Peyer's patch (tissue), 4 donors: ENCODE results near the gene DUS2.

ENCODE experiments used
- POLR2A ChIP-seq, 2 donors: fragments of 450-650 bp; IDR thresholded peaks; one replicate each; pipeline ENCODE4 v1.5.1; 2017; ENCODE audit warnings: antibody characterized with exemption in 2 of 2, mild to moderate bottlenecking in 2 of 2, moderate library complexity in 2 of 2
- TF ChIP-seq, protein P1 (sequence below), 6 experiments: fragments of 450-650 bp in 4 of 6; fragments of 200-600 bp in 2 of 6; sonication (generic) in 1 of 6; IDR thresholded peaks; one replicate each; pipeline ENCODE4 v1.5.1; 2017 to 2019; ENCODE audit warnings: antibody characterized with exemption in 6 of 6, mild to moderate bottlenecking in 3 of 6, moderate library complexity in 1 of 6

DNA sequence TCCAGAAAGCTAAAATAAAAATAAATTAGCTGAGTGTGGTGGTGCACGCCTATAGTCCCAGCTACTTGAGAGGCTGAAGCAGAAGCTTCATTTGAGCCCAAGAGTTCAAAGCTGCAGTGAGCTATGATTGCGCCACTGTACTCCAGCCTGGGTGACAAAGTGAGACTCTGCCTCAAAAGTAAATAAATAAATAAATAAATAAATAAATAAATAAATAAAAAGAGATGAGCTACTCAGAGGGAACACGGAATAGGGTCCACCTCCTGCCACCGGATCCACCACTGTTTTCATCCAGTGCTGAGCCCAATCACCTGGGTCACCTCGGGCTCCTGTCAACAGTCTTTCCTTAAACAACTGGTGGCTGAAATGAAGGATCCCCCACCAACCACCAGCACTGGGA is 36.1 kb upstream of the DUS2 start:
- TF ChIP-seq, protein P1, sequence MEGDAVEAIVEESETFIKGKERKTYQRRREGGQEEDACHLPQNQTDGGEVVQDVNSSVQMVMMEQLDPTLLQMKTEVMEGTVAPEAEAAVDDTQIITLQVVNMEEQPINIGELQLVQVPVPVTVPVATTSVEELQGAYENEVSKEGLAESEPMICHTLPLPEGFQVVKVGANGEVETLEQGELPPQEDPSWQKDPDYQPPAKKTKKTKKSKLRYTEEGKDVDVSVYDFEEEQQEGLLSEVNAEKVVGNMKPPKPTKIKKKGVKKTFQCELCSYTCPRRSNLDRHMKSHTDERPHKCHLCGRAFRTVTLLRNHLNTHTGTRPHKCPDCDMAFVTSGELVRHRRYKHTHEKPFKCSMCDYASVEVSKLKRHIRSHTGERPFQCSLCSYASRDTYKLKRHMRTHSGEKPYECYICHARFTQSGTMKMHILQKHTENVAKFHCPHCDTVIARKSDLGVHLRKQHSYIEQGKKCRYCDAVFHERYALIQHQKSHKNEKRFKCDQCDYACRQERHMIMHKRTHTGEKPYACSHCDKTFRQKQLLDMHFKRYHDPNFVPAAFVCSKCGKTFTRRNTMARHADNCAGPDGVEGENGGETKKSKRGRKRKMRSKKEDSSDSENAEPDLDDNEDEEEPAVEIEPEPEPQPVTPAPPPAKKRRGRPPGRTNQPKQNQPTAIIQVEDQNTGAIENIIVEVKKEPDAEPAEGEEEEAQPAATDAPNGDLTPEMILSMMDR (IDR thresholded peaks at IDR 0.05) = no peak
- no peak for TF ChIP-seq POLR2A (IDR thresholded peaks at IDR 0.05)
